ENCODE measurements around the gene KIAA0319L. TPM values are rescaled to one million over a fixed set of nuclear protein-coding genes. Genes with fewer than 3 reads are reported as not detected.

Gene KIAA0319L
- total and polyA plus RNA-seq, 2 experiments from 2014 or later: 27.2 to 75.1 TPM

DNA sequence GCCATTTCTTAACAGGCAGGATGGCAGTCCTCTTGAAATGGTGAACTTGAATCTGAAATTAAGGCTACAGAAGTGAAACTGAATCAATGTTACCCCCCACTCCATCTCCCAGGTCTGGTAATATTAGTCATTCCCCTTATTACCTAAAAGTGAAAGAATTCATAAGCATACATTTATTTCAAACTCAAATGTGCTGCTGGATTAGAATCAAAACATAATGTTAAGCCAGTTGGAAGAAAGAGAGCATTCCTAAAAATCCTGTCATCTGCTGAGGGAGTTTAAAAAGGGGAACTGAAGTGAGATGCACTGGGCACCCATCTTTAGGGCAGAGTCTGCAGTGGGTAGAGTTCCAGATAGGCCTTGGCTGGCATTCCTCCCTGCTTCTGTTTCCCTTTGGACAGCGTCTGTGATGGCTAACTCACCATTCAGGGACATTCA, 17.4 kb downstream of the KIAA0319L start:
- H3K79me2 ChIP-seq (replicated peaks; ENCODE audit: insufficient read depth): peaks cover 92% of the 10 kb centered on the region
- Mint-ChIP-seq H3K27ac (peak overlapping the region; percentile 14; the same call in 1 of the 2 replicates), H3K9me3 (no peaks in the 10 kb centered on the region), H3K4me3 (no peak overlapping the region), H3K27me3 (ENCODE audit: insufficient read depth, low read depth, poor library complexity) (peaks cover 2% of the 10 kb centered on the region), H3K4me1 (peaks cover 54% of the 10 kb centered on the region), H3K36me3 (ENCODE audit: low read depth) (peaks cover 17% of the 10 kb centered on the region)
- no peaks in the 10 kb centered on the region; the same call in 1 of the 2 replicates for H3K36me3 ChIP-seq (ENCODE audit: insufficient read depth)
- ATAC-seq: no peak
- TF ChIP-seq STAT1 (IDR thresholded peaks at IDR 0.05; ENCODE audit: unreplicated experiment) (no peak), CREB1 (CRISPR knock-in tag; IDR thresholded peaks at IDR 0.05; ENCODE audit: low read depth) (no peak), ZNF331 (CRISPR knock-in tag; IDR thresholded peaks at IDR 0.05; ENCODE audit: low read depth) (no peak), POLR2AphosphoS5 (IDR thresholded peaks at IDR 0.05; ENCODE audit: low read depth) (no peak), JUNB (IDR thresholded peaks at IDR 0.05; ENCODE audit: unreplicated experiment) (no peak), NANOG (IDR thresholded peaks at IDR 0.05; ENCODE audit: borderline replicate concordance) (no peak), ZNF114 (CRISPR knock-in tag; IDR thresholded peaks at IDR 0.05) (no peak), EZH2 (IDR thresholded peaks at IDR 0.05; ENCODE audit: low read depth, unreplicated experiment) (no peak), EZH2phosphoT487 (IDR thresholded peaks at IDR 0.05; ENCODE audit: unreplicated experiment) (no peak)
- TF ChIP-seq, protein P1, sequence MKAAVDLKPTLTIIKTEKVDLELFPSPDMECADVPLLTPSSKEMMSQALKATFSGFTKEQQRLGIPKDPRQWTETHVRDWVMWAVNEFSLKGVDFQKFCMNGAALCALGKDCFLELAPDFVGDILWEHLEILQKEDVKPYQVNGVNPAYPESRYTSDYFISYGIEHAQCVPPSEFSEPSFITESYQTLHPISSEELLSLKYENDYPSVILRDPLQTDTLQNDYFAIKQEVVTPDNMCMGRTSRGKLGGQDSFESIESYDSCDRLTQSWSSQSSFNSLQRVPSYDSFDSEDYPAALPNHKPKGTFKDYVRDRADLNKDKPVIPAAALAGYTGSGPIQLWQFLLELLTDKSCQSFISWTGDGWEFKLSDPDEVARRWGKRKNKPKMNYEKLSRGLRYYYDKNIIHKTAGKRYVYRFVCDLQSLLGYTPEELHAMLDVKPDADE (IDR thresholded peaks at IDR 0.05): no peak
- TF ChIP-seq, protein P2, sequence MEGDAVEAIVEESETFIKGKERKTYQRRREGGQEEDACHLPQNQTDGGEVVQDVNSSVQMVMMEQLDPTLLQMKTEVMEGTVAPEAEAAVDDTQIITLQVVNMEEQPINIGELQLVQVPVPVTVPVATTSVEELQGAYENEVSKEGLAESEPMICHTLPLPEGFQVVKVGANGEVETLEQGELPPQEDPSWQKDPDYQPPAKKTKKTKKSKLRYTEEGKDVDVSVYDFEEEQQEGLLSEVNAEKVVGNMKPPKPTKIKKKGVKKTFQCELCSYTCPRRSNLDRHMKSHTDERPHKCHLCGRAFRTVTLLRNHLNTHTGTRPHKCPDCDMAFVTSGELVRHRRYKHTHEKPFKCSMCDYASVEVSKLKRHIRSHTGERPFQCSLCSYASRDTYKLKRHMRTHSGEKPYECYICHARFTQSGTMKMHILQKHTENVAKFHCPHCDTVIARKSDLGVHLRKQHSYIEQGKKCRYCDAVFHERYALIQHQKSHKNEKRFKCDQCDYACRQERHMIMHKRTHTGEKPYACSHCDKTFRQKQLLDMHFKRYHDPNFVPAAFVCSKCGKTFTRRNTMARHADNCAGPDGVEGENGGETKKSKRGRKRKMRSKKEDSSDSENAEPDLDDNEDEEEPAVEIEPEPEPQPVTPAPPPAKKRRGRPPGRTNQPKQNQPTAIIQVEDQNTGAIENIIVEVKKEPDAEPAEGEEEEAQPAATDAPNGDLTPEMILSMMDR (conservative IDR thresholded peaks at IDR 0.05; ENCODE audit: low read depth in 2 of 2): no peak
- TF ChIP-seq, protein P3, sequence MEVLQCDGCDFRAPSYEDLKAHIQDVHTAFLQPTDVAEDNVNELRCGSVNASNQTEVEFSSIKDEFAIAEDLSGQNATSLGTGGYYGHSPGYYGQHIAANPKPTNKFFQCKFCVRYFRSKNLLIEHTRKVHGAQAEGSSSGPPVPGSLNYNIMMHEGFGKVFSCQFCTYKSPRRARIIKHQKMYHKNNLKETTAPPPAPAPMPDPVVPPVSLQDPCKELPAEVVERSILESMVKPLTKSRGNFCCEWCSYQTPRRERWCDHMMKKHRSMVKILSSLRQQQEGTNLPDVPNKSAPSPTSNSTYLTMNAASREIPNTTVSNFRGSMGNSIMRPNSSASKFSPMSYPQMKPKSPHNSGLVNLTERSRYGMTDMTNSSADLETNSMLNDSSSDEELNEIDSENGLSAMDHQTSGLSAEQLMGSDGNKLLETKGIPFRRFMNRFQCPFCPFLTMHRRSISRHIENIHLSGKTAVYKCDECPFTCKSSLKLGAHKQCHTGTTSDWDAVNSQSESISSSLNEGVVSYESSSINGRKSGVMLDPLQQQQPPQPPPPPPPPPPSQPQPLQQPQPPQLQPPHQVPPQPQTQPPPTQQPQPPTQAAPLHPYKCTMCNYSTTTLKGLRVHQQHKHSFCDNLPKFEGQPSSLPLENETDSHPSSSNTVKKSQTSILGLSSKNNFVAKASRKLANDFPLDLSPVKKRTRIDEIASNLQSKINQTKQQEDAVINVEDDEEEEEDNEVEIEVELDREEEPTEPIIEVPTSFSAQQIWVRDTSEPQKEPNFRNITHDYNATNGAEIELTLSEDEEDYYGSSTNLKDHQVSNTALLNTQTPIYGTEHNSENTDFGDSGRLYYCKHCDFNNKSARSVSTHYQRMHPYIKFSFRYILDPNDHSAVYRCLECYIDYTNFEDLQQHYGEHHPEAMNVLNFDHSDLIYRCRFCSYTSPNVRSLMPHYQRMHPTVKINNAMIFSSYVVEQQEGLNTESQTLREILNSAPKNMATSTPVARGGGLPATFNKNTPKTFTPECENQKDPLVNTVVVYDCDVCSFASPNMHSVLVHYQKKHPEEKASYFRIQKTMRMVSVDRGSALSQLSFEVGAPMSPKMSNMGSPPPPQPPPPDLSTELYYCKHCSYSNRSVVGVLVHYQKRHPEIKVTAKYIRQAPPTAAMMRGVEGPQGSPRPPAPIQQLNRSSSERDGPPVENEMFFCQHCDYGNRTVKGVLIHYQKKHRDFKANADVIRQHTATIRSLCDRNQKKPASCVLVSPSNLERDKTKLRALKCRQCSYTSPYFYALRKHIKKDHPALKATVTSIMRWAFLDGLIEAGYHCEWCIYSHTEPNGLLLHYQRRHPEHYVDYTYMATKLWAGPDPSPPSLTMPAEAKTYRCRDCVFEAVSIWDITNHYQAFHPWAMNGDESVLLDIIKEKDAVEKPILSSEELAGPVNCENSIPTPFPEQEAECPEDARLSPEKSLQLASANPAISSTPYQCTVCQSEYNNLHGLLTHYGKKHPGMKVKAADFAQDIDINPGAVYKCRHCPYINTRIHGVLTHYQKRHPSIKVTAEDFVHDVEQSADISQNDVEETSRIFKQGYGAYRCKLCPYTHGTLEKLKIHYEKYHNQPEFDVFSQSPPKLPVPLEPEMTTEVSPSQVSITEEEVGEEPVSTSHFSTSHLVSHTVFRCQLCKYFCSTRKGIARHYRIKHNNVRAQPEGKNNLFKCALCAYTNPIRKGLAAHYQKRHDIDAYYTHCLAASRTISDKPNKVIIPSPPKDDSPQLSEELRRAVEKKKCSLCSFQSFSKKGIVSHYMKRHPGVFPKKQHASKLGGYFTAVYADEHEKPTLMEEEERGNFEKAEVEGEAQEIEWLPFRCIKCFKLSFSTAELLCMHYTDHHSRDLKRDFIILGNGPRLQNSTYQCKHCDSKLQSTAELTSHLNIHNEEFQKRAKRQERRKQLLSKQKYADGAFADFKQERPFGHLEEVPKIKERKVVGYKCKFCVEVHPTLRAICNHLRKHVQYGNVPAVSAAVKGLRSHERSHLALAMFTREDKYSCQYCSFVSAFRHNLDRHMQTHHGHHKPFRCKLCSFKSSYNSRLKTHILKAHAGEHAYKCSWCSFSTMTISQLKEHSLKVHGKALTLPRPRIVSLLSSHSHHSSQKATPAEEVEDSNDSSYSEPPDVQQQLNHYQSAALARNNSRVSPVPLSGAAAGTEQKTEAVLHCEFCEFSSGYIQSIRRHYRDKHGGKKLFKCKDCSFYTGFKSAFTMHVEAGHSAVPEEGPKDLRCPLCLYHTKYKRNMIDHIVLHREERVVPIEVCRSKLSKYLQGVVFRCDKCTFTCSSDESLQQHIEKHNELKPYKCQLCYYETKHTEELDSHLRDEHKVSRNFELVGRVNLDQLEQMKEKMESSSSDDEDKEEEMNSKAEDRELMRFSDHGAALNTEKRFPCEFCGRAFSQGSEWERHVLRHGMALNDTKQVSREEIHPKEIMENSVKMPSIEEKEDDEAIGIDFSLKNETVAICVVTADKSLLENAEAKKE (CRISPR knock-in tag; IDR thresholded peaks at IDR 0.05): no peak
- TF ChIP-seq, protein P4, sequence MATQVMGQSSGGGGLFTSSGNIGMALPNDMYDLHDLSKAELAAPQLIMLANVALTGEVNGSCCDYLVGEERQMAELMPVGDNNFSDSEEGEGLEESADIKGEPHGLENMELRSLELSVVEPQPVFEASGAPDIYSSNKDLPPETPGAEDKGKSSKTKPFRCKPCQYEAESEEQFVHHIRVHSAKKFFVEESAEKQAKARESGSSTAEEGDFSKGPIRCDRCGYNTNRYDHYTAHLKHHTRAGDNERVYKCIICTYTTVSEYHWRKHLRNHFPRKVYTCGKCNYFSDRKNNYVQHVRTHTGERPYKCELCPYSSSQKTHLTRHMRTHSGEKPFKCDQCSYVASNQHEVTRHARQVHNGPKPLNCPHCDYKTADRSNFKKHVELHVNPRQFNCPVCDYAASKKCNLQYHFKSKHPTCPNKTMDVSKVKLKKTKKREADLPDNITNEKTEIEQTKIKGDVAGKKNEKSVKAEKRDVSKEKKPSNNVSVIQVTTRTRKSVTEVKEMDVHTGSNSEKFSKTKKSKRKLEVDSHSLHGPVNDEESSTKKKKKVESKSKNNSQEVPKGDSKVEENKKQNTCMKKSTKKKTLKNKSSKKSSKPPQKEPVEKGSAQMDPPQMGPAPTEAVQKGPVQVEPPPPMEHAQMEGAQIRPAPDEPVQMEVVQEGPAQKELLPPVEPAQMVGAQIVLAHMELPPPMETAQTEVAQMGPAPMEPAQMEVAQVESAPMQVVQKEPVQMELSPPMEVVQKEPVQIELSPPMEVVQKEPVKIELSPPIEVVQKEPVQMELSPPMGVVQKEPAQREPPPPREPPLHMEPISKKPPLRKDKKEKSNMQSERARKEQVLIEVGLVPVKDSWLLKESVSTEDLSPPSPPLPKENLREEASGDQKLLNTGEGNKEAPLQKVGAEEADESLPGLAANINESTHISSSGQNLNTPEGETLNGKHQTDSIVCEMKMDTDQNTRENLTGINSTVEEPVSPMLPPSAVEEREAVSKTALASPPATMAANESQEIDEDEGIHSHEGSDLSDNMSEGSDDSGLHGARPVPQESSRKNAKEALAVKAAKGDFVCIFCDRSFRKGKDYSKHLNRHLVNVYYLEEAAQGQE (IDR thresholded peaks at IDR 0.05; ENCODE audit: unreplicated experiment): no peak
- peak overlapping the region; percentile 29; the same call in 1 of the 2 replicates for H3K4me2 ChIP-seq
- no peak overlapping the region for H2AFZ ChIP-seq
- H3K27me3 ChIP-seq (ENCODE audit: insufficient read depth): no peaks in the 10 kb centered on the region
- H3F3A ChIP-seq (replicated peaks; ENCODE audit: low read depth): no peaks in the 10 kb centered on the region
- H4K20me1 ChIP-seq (replicated peaks; ENCODE audit: insufficient read depth): peaks cover 6% of the 10 kb centered on the region; the same call in 1 of the 2 replicates
- no peak for DNase-seq (ENCODE audit: low spot score)
- H3K9me2 ChIP-seq (ENCODE audit: insufficient read depth): no peaks in the 10 kb centered on the region
- peak overlapping the region; percentile 50; the same call in 1 of the 2 replicates for H3K27ac ChIP-seq (ENCODE audit: low read depth)
- no peak overlapping the region for H3K4me3 ChIP-seq
- H3K4me1 ChIP-seq (ENCODE audit: insufficient read depth): peaks cover 53% of the 10 kb centered on the region

All from GM23338 (cell line).